ENCODE results near the gene ZFYVE9. TPM values are rescaled to one million over a fixed set of nuclear protein-coding genes. Genes with fewer than 3 reads are reported as not detected.

Gene ZFYVE9
- total and polyA plus RNA-seq, 10 of the 15 experiments (the other 5 are each of a cell fraction or from before 2014, with no cell fraction given) = 0.26 to 6.9 (median 2.3) TPM

DNA sequence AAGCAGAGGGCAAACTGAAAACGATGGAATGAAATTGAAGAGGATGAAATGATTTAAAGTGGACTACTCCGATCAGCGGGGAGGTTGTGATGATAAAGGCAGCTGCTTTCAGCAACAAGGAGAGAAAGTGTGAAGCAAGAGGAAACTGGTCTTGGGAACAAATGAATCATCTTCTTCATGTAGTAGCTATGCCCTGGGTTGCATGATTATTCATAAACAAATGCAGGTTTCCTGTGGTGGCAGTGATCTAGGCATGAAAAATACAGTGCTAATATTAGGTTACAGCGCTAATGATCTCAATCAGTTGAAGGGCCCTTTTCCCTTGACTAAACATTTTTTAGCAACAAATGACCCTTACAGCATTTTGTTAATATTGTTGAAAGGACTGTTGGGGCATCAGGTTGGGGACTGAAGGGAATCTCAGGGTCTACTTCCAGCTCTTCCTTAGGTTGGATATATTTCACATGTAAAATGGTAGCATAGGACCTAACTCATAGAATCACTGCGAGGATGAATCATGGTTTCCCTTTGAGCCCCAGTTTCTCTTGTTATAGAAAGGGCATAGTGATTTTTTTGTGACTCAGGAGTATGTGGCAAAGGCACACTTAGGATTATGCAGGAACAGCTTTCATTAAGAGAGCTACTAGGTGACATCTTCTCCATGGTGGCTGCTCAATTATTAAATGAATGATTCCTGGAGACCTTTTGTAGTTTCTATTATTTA lies 1.9 kb upstream of the ZFYVE9 start (continued):
- TF ChIP-seq FOXM1 (IDR thresholded peaks at IDR 0.05; ENCODE audit: low read depth, low read length) (peak; percentile 50; the same call in 1 of the 2 replicates), RFX5 (IDR thresholded peaks at IDR 0.05; ENCODE audit: low read depth, low read length) (no peak), MTA3 (IDR thresholded peaks at IDR 0.05; ENCODE audit: borderline replicate concordance, low read length) (peak; percentile 91; the same call in 1 of the 2 replicates), SKIL (IDR thresholded peaks at IDR 0.05; ENCODE audit: low read depth, poor library complexity, severe bottlenecking) (no peak), CREM (IDR thresholded peaks at IDR 0.05; ENCODE audit: low read depth) (peak; percentile 76; the same call in 1 of the 2 replicates), MXI1 (IDR thresholded peaks at IDR 0.05; ENCODE audit: low read depth, low read length) (no peak), PAX5 (IDR thresholded peaks at IDR 0.05; ENCODE audit: borderline replicate concordance, low read depth, low read length) (0 out of 2 replicates have a peak, but pooled peaks have one; percentile 20), NFIC (IDR thresholded peaks at IDR 0.05; ENCODE audit: low read depth, low read length) (peak; percentile 76; the same call in 1 of the 2 replicates), ATF3 (IDR thresholded peaks at IDR 0.05; ENCODE audit: borderline replicate concordance, extremely low read depth, low read depth, low read length) (no peak), RUNX3 (IDR thresholded peaks at IDR 0.05; ENCODE audit: low read length) (peak; percentile 81), JUNB (IDR thresholded peaks at IDR 0.05) (peak; percentile 75), IRF4 (IDR thresholded peaks at IDR 0.05; ENCODE audit: low read depth, low read length) (peak; percentile 31; the same call in 1 of the 2 replicates), EED (IDR thresholded peaks at IDR 0.05; ENCODE audit: low read depth) (peak; percentile 33), ZBED1 (IDR thresholded peaks at IDR 0.05; ENCODE audit: borderline replicate concordance) (peak; percentile 56; the same call in 1 of the 2 replicates), MEF2A (IDR thresholded peaks at IDR 0.05; ENCODE audit: insufficient read depth, low read depth, low read length) (peak; percentile 61; the same call in 1 of the 2 replicates), TAF1 (IDR thresholded peaks at IDR 0.05; ENCODE audit: borderline replicate concordance, low read depth, low read length) (peak; percentile 18; the same call in 1 of the 2 replicates), POU2F2 (IDR thresholded peaks at IDR 0.05; ENCODE audit: borderline replicate concordance, low read depth, low read length) (peak; percentile 93), TCF3 (IDR thresholded peaks at IDR 0.05; ENCODE audit: borderline replicate concordance, insufficient read depth, low read depth, low read length) (0 out of 2 replicates have a peak, but pooled peaks have one; percentile 19)
- TF ChIP-seq, protein P1, sequence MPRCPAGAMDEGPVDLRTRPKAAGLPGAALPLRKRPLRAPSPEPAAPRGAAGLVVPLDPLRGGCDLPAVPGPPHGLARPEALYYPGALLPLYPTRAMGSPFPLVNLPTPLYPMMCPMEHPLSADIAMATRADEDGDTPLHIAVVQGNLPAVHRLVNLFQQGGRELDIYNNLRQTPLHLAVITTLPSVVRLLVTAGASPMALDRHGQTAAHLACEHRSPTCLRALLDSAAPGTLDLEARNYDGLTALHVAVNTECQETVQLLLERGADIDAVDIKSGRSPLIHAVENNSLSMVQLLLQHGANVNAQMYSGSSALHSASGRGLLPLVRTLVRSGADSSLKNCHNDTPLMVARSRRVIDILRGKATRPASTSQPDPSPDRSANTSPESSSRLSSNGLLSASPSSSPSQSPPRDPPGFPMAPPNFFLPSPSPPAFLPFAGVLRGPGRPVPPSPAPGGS (IDR thresholded peaks at IDR 0.05; ENCODE audit: borderline replicate concordance, insufficient read depth, low read depth, low read length, poor library complexity, severe bottlenecking) = no peak

Measured in GM12878 (cell line).